GM18870 (cell line): Measurements from ENCODE around the gene AUH.

Experiments
- ATAC-seq: cut with Tn5 transposase; IDR thresholded peaks from one replicate; pipeline ENCODE4 v1.9.1; 2021; ENCODE audit warnings: moderate library complexity; ENCODE audit not compliant: unreplicated experiment

Gene AUH

DNA sequence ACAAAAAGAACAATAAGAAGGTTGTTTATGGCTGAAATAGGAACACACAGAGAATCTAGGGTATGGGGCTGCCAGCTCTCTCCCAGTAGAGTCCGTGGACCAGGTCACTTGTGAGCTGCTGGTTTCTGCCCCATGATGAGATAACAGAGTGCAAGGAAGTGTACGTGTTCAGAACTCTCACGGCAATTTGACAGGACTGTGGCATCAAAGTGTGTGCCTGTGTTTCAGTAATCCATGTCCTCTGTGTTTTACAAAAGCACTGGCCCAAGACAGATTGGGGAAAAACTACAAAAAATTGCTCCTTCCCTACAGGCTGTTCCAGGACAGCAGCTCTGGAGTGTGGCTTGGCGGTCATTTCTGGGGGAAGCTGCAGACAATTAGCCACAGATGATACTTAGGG is 184.6 kb downstream of the AUH start:
- no peak for ATAC-seq

GRCh38 chr9:91176426-91176825 is 185.3 kb downstream of the AUH start:
- no peak for ATAC-seq

DNA sequence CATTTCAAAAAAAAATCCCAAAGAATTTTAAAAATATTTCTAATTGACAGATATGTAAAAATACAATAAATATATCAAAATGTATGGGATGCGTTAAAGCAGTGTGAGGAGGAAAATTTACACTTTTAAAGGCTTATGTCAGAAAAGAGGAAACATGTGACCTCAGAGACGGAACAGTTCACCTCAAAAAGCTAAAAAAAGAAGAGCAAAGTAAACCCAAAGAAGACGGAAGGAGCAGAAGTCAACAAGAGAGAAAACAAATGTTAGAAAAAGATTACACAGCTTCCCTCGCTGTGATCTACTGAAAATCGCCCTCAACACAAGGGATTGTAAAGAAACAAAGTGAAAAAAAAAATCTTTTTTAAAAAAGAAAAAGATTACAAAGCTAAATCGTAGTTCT is 186.9 kb downstream of the AUH start:
- ATAC-seq = no peak

- ATAC-seq = no peak
These were observed 189.4 kb downstream of the AUH start for GRCh38 chr9:91172329-91172728.

DNA sequence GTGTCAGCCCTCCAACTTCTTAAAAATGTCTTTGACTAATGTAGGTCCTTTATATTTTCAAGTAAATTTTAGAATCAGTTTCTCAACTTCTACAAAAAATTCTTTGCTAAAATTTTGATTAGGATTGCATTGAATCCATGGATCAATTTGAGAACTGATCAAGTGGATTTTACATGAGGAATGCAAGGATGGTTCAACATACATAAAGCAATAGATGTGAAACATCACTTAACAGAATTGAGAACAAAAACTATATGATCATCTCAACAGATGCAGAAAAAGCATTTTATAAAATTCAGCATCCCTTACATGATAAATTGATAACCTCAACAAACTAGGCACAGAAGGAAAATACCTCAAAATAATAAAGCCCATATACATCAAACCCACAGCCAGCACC is 190.8 kb downstream of the AUH start:
- ATAC-seq = no peak

DNA sequence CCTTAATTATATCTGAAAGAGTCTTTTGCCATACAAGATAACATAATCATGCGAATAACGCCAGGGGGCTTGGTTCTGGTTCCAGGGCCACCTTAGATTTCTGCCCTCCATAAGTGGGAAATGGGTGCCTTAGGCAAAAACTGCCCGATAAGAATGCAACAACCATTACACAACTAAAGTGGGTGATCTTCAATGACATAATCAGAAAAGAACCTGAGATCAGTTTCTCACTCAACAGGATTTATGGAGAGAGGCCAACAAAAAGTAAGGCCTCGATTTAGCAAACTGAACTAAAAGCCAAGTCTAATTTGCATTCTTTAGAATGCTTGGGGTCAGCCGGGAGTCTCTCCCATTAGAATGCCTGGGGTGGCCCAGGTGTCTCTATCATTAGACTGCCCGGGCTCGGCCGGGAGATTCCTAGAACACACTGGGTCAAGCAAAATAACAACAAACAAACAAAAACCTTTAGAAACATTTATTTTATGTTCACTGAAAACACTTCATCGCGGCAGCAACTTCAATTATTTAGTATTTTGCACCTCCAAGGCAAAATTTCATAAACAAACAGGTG is 194.8 kb downstream of the AUH start:
- ATAC-seq = no peak

- no peak for ATAC-seq
These were observed 196.8 kb downstream of the AUH start for GRCh38 chr9:91164724-91165520.
